HG03378 (cell line): ENCODE results near the gene FAF2.
"Not testable (repeated sequence)": the region's sequence is repeated elsewhere in the genome, so short reads cannot be mapped to it uniquely, and the experiment has no call there.

Experiments
- ATAC-seq: cut with Tn5 transposase; IDR thresholded peaks from one replicate; pipeline ENCODE4 v1.9.1; 2021; ENCODE audit warnings: mild to moderate bottlenecking, moderate library complexity; ENCODE audit not compliant: unreplicated experiment

Gene FAF2

GRCh38 chr5:176454724-176455394 is 6.7 kb downstream of the FAF2 start:
- ATAC-seq: no peak

GRCh38 chr5:176458904-176459561 is 10.8 kb downstream of the FAF2 start:
- no peak for ATAC-seq

GRCh38 chr5:176461349-176461748 is 13.2 kb downstream of the FAF2 start:
- ATAC-seq: no peak

GRCh38 chr5:176463113-176463764 is 15.1 kb downstream of the FAF2 start:
- no peak for ATAC-seq

GRCh38 chr5:176466245-176466871 is 18.2 kb downstream of the FAF2 start:
- ATAC-seq: no peak

GRCh38 chr5:176469296-176469695 is 21.1 kb downstream of the FAF2 start:
- no peak for ATAC-seq

- ATAC-seq: no peak
These were observed 22.4 kb downstream of the FAF2 start for GRCh38 chr5:176470539-176470938.

GRCh38 chr5:176471098-176471497 is 22.9 kb downstream of the FAF2 start:
- no peak for ATAC-seq

GRCh38 chr5:176473335-176474006 is 25.3 kb downstream of the FAF2 start:
- ATAC-seq: no peak

GRCh38 chr5:176474476-176474875 is 26.3 kb downstream of the FAF2 start:
- no peak for ATAC-seq

- ATAC-seq: no peak
These were observed 33.5 kb downstream of the FAF2 start for GRCh38 chr5:176481711-176482110.

GRCh38 chr5:176485176-176485575 is 37.0 kb downstream of the FAF2 start:
- ATAC-seq: no peak

GRCh38 chr5:176486189-176486757 is 38.1 kb downstream of the FAF2 start:
- no peak for ATAC-seq

- ATAC-seq: not testable (repeated sequence)
These were observed 39.0 kb downstream of the FAF2 start for GRCh38 chr5:176487160-176487559.

- ATAC-seq: no peak
These were observed 40.9 kb downstream of the FAF2 start for GRCh38 chr5:176489077-176489476.

GRCh38 chr5:176490301-176490700 is 42.1 kb downstream of the FAF2 start:
- ATAC-seq: no peak

GRCh38 chr5:176491101-176491502 is 42.9 kb downstream of the FAF2 start:
- no peak for ATAC-seq

- no peak for ATAC-seq
These were observed 43.7 kb downstream of the FAF2 start for GRCh38 chr5:176491901-176492300.

GRCh38 chr5:176492431-176492830 is 44.2 kb downstream of the FAF2 start:
- ATAC-seq: no peak

GRCh38 chr5:176497852-176498251 is 49.7 kb downstream of the FAF2 start:
- no peak for ATAC-seq

- no peak for ATAC-seq
These were observed 51.1 kb downstream of the FAF2 start for GRCh38 chr5:176499273-176499672.
